ENCODE results near the gene RBM23. TPM values are rescaled to one million over a fixed set of nuclear protein-coding genes. Genes with fewer than 3 reads are reported as not detected.
A peak's percentile ranks its signal among the peaks of the same experiment; 100 is the strongest.

RBM23 gene
- total RNA-seq, 1 experiment from 2014 or later, result 76.5 TPM

- Histone ChIP-seq H3K27me3 (ENCODE audit: insufficient read depth, low read depth) (no peaks in the 10 kb centered on the region), H3K79me2 (ENCODE audit: low read depth) (no peaks in the 10 kb centered on the region), H3K9me2 (ENCODE audit: insufficient read depth) (no peaks in the 10 kb centered on the region), H2AFZ (no peak overlapping the region), H3K9me3 (ENCODE audit: insufficient read depth, low read depth) (no peaks in the 10 kb centered on the region), H3K4me1 (replicated peaks; ENCODE audit: insufficient read depth) (peaks cover 15% of the 10 kb centered on the region), H3K4me3 (no peak overlapping the region), H3K36me3 (ENCODE audit: low read depth) (peaks cover 17% of the 10 kb centered on the region; the same call in 1 of the 2 replicates), H3F3A (ENCODE audit: insufficient read depth, low read depth) (peaks cover 19% of the 10 kb centered on the region; the same call in 1 of the 2 replicates), H3K27ac (no peak overlapping the region), H4K20me1 (ENCODE audit: insufficient read depth) (no peaks in the 10 kb centered on the region), H3K4me2 (no peak overlapping the region)
- CTCF ChIA-PET, result no interaction called here
- no TSS peak for BruUV-seq (replicated peaks)
- no peak for DNase-seq
- POLR2A ChIA-PET (ENCODE audit: unreplicated experiment), result no interaction called here
- intact Hi-C loops (cut with micrococcal nuclease; ENCODE audit: unreplicated experiment), result no loop called here
- TF ChIP-seq EZH2 (IDR thresholded peaks at IDR 0.05; ENCODE audit: low read depth), result no peak
- TF ChIP-seq CTCF (conservative IDR thresholded peaks at IDR 0.05), result no peak
Observed at GRCh38 chr14:22906073-22906472, 12.9 kb downstream of the RBM23 start.

DNA sequence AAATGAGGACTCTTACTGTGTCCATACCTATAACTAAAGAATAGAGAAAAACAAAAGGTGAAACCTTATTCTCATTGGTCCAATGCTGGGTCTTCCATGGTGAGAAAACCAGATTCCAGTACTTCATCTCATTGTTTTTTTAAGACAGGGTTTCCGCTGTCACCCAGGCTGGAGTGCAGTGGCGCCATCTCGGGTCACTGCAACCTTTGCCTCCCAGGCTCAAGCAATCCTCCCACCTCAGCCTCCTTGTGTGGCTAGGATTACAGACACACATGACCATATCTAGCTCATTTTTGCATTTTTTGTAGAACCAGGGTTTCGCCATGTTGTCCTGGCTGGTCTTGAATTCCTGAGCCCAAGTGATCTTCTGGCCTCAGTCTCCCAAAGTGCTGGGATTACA is 13.3 kb downstream of the RBM23 start:
- no peaks in the 10 kb centered on the region for H3K9me2 ChIP-seq (ENCODE audit: insufficient read depth)
- H3K27ac ChIP-seq, result no peak overlapping the region
- H3K79me2 ChIP-seq (ENCODE audit: low read depth), result no peaks in the 10 kb centered on the region
- no peaks in the 10 kb centered on the region for H3K27me3 ChIP-seq (ENCODE audit: insufficient read depth, low read depth)
- no peak overlapping the region for H2AFZ ChIP-seq
- peaks cover 17% of the 10 kb centered on the region; the same call in 1 of the 2 replicates for H3K36me3 ChIP-seq (ENCODE audit: low read depth)
- H3K4me3 ChIP-seq, result no peak overlapping the region
- intact Hi-C loops (cut with micrococcal nuclease; ENCODE audit: unreplicated experiment), result no loop called here
- ChIA-PET POLR2A (ENCODE audit: unreplicated experiment) (no interaction called here), CTCF (no interaction called here)
- peaks cover 15% of the 10 kb centered on the region for H3K4me1 ChIP-seq (replicated peaks; ENCODE audit: insufficient read depth)
- TF ChIP-seq EZH2 (IDR thresholded peaks at IDR 0.05; ENCODE audit: low read depth) (no peak), CTCF (conservative IDR thresholded peaks at IDR 0.05) (no peak)
- peaks cover 22% of the 10 kb centered on the region; the same call in 1 of the 2 replicates for H3F3A ChIP-seq (ENCODE audit: insufficient read depth, low read depth)
- H3K9me3 ChIP-seq (ENCODE audit: insufficient read depth, low read depth), result no peaks in the 10 kb centered on the region
- DNase-seq, result no peak
- H4K20me1 ChIP-seq (ENCODE audit: insufficient read depth), result no peaks in the 10 kb centered on the region
- no TSS peak for BruUV-seq (replicated peaks)
- H3K4me2 ChIP-seq, result no peak overlapping the region

DNA sequence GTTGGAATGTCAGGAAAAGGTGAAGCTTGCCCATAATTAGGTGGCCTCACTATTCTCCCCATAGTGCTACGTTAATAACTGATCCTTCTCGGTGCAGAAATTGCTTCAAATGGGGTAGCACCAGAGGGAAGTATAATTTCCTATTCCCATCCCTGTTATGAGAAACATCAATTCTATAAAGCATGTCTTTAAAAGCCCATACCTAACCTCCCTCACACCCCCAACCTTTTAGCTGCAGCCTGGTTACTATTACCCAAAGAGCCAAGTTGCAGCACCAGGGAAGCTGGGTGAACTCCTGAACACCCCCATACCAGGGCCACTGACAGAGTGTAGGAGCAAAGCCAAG is 15.2 kb downstream of the RBM23 start:
- Histone ChIP-seq H2AFZ (no peak overlapping the region), H3K9me3 (ENCODE audit: insufficient read depth, low read depth) (no peaks in the 10 kb centered on the region), H3K27me3 (ENCODE audit: insufficient read depth, low read depth) (no peaks in the 10 kb centered on the region), H3K36me3 (ENCODE audit: low read depth) (peaks cover 12% of the 10 kb centered on the region; the same call in 1 of the 2 replicates), H3K4me1 (replicated peaks; ENCODE audit: insufficient read depth) (peaks cover 15% of the 10 kb centered on the region), H3K79me2 (ENCODE audit: low read depth) (no peaks in the 10 kb centered on the region), H3K4me2 (peak overlapping the region; percentile 39; the same call in 1 of the 2 replicates), H3K4me3 (no peak overlapping the region), H3F3A (ENCODE audit: insufficient read depth, low read depth) (peaks cover 22% of the 10 kb centered on the region; the same call in 1 of the 2 replicates), H3K27ac (peak overlapping the region; percentile 12; the same call in 1 of the 2 replicates), H3K9me2 (ENCODE audit: insufficient read depth) (no peaks in the 10 kb centered on the region), H4K20me1 (ENCODE audit: insufficient read depth) (no peaks in the 10 kb centered on the region)
- TF ChIP-seq EZH2 (IDR thresholded peaks at IDR 0.05; ENCODE audit: low read depth) (no peak), CTCF (conservative IDR thresholded peaks at IDR 0.05) (no peak)
- intact Hi-C loops (cut with micrococcal nuclease; ENCODE audit: unreplicated experiment), result loop anchor here (1.0 kb wide), 1 partner anchor 31 kb away; no protein-coding TSS in a partner anchor
- POLR2A ChIA-PET (ENCODE audit: unreplicated experiment), result interaction anchor here (0.6 kb wide), 1 partner anchor 21 kb away, joined by 4 read pairs; no protein-coding TSS in a partner anchor
- no peak for DNase-seq
- CTCF ChIA-PET, result interaction anchor here (0.6 kb wide), 1 partner anchor 583 kb away, joined by 3 read pairs; no protein-coding TSS in a partner anchor
- no TSS peak for BruUV-seq (replicated peaks)

Data from PC-9 (cell line).